B cell (primary cell): ENCODE measurements around the gene CNGB1. TPM values are rescaled to one million over a fixed set of nuclear protein-coding genes. Genes with fewer than 3 reads are reported as not detected.

Experiments
- ATAC-seq: fragments of 200-7000 bp; cut with Tn5 transposase; one replicate; pipeline ENCODE4 v1.10.0; 2021; ENCODE audit warnings: low read depth, mild to moderate bottlenecking, moderate number of reproducible peaks, moderate library complexity
- CTCF ChIA-PET: fragments of 350-600 bp; sonication (Branson Sonifier 250); formaldehyde crosslinking; loops from one replicate; lab custom pipeline; 2021; ENCODE audit warnings: antibody characterized with exemption, inconsistent platforms; lab: Charles Lee
- POLR2A ChIA-PET: fragments of 350-600 bp; sonication (Branson Sonifier 250); formaldehyde crosslinking; loops from one replicate; lab custom pipeline; 2021; ENCODE audit warnings: antibody characterized with exemption; lab: Charles Lee
- DNase-seq: peaks from one replicate; pipeline ENCODE4 v3.0.0; 2013
- H2AFZ ChIP-seq: 2 replicates; pipeline ENCODE4 v1.6.1; 2012; ENCODE audit warnings: mild to moderate bottlenecking, low read depth, low read length; ENCODE audit not compliant: insufficient read depth, poor library complexity, severe bottlenecking
- H3K27ac ChIP-seq, 2 donors: 1 replicate in 1 of 2; 2 replicates in 1 of 2; pipeline ENCODE4 v1.5.1; 2012 to 2013; ENCODE audit warnings: low read length in 2 of 2, mild to moderate bottlenecking in 2 of 2, moderate library complexity in 1 of 2
- H3K27me3 ChIP-seq, 4 experiments: fragments of 200-600 bp in 1 of 4; sonication (generic) in 1 of 4; replicated peaks in 1 of 4; 1 replicate in 2 of 4; 2 replicates in 2 of 4; pipeline versions ENCODE4 v1.6.1 to v1.7.0; 2013 to 2016; ENCODE audit warnings: low read length in 3 of 4, mild to moderate bottlenecking in 2 of 4, mixed read lengths in 1 of 4, moderate library complexity in 1 of 4; ENCODE audit not compliant: insufficient read depth in 4 of 4, control insufficient read depth in 3 of 4; ENCODE audit errors: control extremely low read depth in 1 of 4
- H3K36me3 ChIP-seq, 2 experiments: replicated peaks in 1 of 2; 1 replicate in 1 of 2; 2 replicates in 1 of 2; pipeline versions ENCODE4 v1.6.1 to v1.7.1; 2013; ENCODE audit warnings: low read length in 1 of 2; ENCODE audit not compliant: insufficient read depth in 2 of 2, control insufficient read depth in 1 of 2; ENCODE audit errors: control extremely low read depth in 1 of 2, extremely low read depth in 1 of 2
- H3K4me1 ChIP-seq, 2 donors: fragments of 200-600 bp in 1 of 2; sonication (generic) in 1 of 2; 1 replicate in 1 of 2; 2 replicates in 1 of 2; pipeline versions ENCODE4 v1.5.1 to v1.6.1; 2013 to 2017; ENCODE audit warnings: low read length in 2 of 2; ENCODE audit not compliant: control insufficient read depth in 2 of 2, insufficient read depth in 2 of 2
- H3K4me2 ChIP-seq: replicated peaks from 2 replicates; pipeline ENCODE3; 2012; ENCODE audit warnings: mild to moderate bottlenecking, low read depth, low read length; ENCODE audit not compliant: poor library complexity, severe bottlenecking
- H3K4me3 ChIP-seq, 5 experiments: fragments of 200-600 bp in 1 of 5; sonication (generic) in 1 of 5; 1 replicate in 3 of 5; 2 replicates in 2 of 5; pipeline versions ENCODE4 v1.5.1 to v1.7.0; 2011 to 2016; ENCODE audit warnings: low read length in 4 of 5, mild to moderate bottlenecking in 4 of 5, low read depth in 2 of 5, control low read depth in 1 of 5, moderate library complexity in 1 of 5; ENCODE audit not compliant: insufficient read depth in 1 of 5; ENCODE audit errors: control extremely low read depth in 1 of 5, extremely low read depth in 1 of 5
- H3K79me2 ChIP-seq: fragments of 200-600 bp; sonication (generic); one replicate; pipeline ENCODE4 v1.6.0; 2016; ENCODE audit warnings: low read length; ENCODE audit not compliant: control insufficient read depth, insufficient read depth
- H3K9ac ChIP-seq: fragments of 200-600 bp; sonication (generic); 2 replicates; pipeline ENCODE4 v1.6.1; 2017; ENCODE audit warnings: mild to moderate bottlenecking, low read length, moderate library complexity
- H3K9me3 ChIP-seq, 3 donors: one replicate each; pipeline versions ENCODE4 v1.6.1 to v1.7.1; 2013; ENCODE audit warnings: low read length in 2 of 3; ENCODE audit not compliant: control insufficient read depth in 2 of 3, insufficient read depth in 1 of 3; ENCODE audit errors: control extremely low read depth in 1 of 3
- H4K20me1 ChIP-seq: 2 replicates; pipeline ENCODE4 v1.6.0; 2012; ENCODE audit warnings: mild to moderate bottlenecking, low read length; ENCODE audit not compliant: insufficient read depth, control insufficient read depth, poor library complexity, severe bottlenecking
- H3K27ac Mint-ChIP-seq: one replicate; pipeline ENCODE4 v1.8.0; 2021; ENCODE audit warnings: mixed read lengths
- H3K27me3 Mint-ChIP-seq: one replicate; pipeline ENCODE4 v1.8.0; 2021; ENCODE audit warnings: mixed read lengths
- H3K4me1 Mint-ChIP-seq: one replicate; pipeline ENCODE4 v1.8.0; 2021; ENCODE audit warnings: mixed read lengths
- H3K4me3 Mint-ChIP-seq: one replicate; pipeline ENCODE4 v1.8.0; 2021; ENCODE audit warnings: mixed read lengths
- H3K9me3 Mint-ChIP-seq: one replicate; pipeline ENCODE4 v1.8.0; 2022; ENCODE audit warnings: mixed read lengths; ENCODE audit not compliant: insufficient read depth
- CTCF ChIP-seq: fragments of 200-600 bp; IDR thresholded peaks from one replicate; pipeline ENCODE4 v1.8.0; 2022; ENCODE audit warnings: antibody characterized with exemption, mild to moderate bottlenecking
- EZH2 ChIP-seq: IDR thresholded peaks from 2 replicates; pipeline ENCODE4 v1.6.1; 2012; ENCODE audit warnings: borderline replicate concordance, low read depth, mild to moderate bottlenecking, moderate library complexity, low read length; ENCODE audit not compliant: insufficient read depth, poor library complexity, severe bottlenecking
- WGBS: methylation state at CpG from one replicate; pipeline ENCODE4 v1.1.5; 2013; ENCODE audit warnings: missing lambda C conversion rate; ENCODE audit not compliant: insufficient coverage; 5-methylcytosine and 5-hydroxymethylcytosine counted together
- intact Hi-C: fragments of 100-400 bp; cut with micrococcal nuclease; formaldehyde crosslinking; loops from one replicate; pipeline ENCODE4 v1.10.0; 2022
- polyA plus RNA-seq: library from polyadenylated mRNA; depleted of rRNA; stranded (reverse); fragments of >200 nt; gene quantifications from 2 replicates; pipeline ENCODE4 v1.2.3, GENCODE V29; 2012
- total RNA-seq, 2 donors: library from RNA; stranded (reverse); fragments of 120-200 nt in 1 of 2; gene quantifications; 1 replicate in 1 of 2; 2 replicates in 1 of 2; pipeline versions ENCODE4 v1.2.3 to v1.2.4, GENCODE V29; 2013 to 2022

Gene CNGB1
- total and polyA plus RNA-seq, 2 donors (not counting 1 experiment from before 2014, with no cell fraction given): not detected

DNA sequence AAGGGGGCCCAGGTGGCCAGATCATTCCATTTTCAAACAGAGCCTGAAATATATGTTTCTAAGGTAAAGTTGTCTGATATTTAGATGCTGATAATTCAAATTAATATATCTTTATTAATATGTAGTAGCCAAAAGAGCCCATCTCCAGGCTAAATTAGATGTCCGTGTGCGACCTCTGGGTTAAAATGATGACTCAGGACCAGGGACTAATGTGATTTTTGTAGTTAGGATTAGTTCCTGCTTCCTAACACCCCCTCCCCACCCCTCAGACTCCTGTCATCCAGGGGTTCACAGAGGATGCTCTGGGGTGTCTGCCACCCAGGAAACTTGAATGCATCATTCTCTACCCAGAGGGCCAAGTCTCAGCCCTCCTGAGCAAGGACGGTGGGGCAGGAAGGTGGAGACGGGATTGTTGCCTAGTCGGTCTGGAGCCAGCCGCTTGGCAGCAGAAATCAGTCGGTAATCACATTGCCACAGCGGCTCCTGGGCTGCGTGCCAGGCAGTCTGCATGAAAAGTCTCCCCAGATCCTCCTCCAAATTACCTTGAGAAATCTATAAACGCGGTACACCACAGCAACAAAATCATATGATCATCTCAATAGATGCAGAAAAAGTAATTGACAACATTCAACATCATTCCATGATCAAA, 29.8 kb downstream of the CNGB1 start:
- H3K4me1 ChIP-seq: no peaks in the 10 kb centered on the region
- Mint-ChIP-seq H3K4me3 (no peak overlapping the region), H3K4me1 (no peaks in the 10 kb centered on the region), H3K27me3 (peaks cover 28% of the 10 kb centered on the region), H3K9me3 (no peaks in the 10 kb centered on the region), H3K27ac (no peak overlapping the region)
- H3K27ac ChIP-seq: no peak overlapping the region
- 65% methylated on average over 9 of the region's 11 CpGs for WGBS
- intact Hi-C loops: no loop called here
- no peaks in the 10 kb centered on the region for H4K20me1 ChIP-seq
- TF ChIP-seq CTCF (no peak), EZH2 (no peak)
- CTCF ChIA-PET: no interaction called here
- no peaks in the 10 kb centered on the region for H3K9me3 ChIP-seq
- ATAC-seq (no peak), DNase-seq (no peak)
- H2AFZ ChIP-seq: no peak overlapping the region
- no peak overlapping the region for H3K9ac ChIP-seq
- H3K27me3 ChIP-seq: peaks cover 0 to 9% (median 3%) of the 10 kb centered on the region in 4 experiments
- no peak overlapping the region for H3K4me2 ChIP-seq
- H3K79me2 ChIP-seq: no peaks in the 10 kb centered on the region
- H3K36me3 ChIP-seq: no peaks in the 10 kb centered on the region
- POLR2A ChIA-PET: no interaction called here
- no peak overlapping the region for H3K4me3 ChIP-seq

GRCh38 chr16:57940382-57940966, 30.5 kb downstream of the CNGB1 start:
- no peak overlapping the region for H3K4me3 ChIP-seq
- H3K9me3 ChIP-seq: no peaks in the 10 kb centered on the region
- H2AFZ ChIP-seq: no peak overlapping the region
- intact Hi-C loops: no loop called here
- H4K20me1 ChIP-seq: no peaks in the 10 kb centered on the region
- no peak overlapping the region for H3K27ac ChIP-seq
- ChIA-PET POLR2A (no interaction called here), CTCF (no interaction called here)
- no peaks in the 10 kb centered on the region for H3K79me2 ChIP-seq
- H3K9ac ChIP-seq: no peak overlapping the region
- no peak overlapping the region for H3K4me2 ChIP-seq
- no peaks in the 10 kb centered on the region for H3K4me1 Mint-ChIP-seq
- no peak overlapping the region for H3K27ac Mint-ChIP-seq
- H3K4me1 ChIP-seq: no peaks in the 10 kb centered on the region
- no peak for ATAC-seq
- peaks cover 28% of the 10 kb centered on the region for H3K27me3 Mint-ChIP-seq
- WGBS: 88% methylated on average over 5 of the region's 5 CpGs
- peaks cover 0 to 9% (median 3%) of the 10 kb centered on the region in 4 experiments for H3K27me3 ChIP-seq
- no peaks in the 10 kb centered on the region for H3K9me3 Mint-ChIP-seq
- H3K36me3 ChIP-seq: no peaks in the 10 kb centered on the region
- TF ChIP-seq CTCF (no peak), EZH2 (no peak)
- H3K4me3 Mint-ChIP-seq: no peak overlapping the region
- DNase-seq: no peak
